Measurements from ENCODE around the gene ACP2. TPM values are rescaled to one million over a fixed set of nuclear protein-coding genes. Genes with fewer than 3 reads are reported as not detected.

Gene ACP2
- total and polyA plus RNA-seq, 10 of the 15 experiments (the other 5 are each of a cell fraction or from before 2014, with no cell fraction given): 0.98 to 11.7 (median 7.4) TPM

- TF ChIP-seq RELB (IDR thresholded peaks at IDR 0.05; ENCODE audit: low read depth): peak; percentile 93
- no peak for TF ChIP-seq NRF1 (conservative IDR thresholded peaks at IDR 0.05; ENCODE audit: low read depth, low read length)
- no peak for TF ChIP-seq ZZZ3 (IDR thresholded peaks at IDR 0.05; ENCODE audit: control insufficient read depth, insufficient read length, low read depth)
- TF ChIP-seq, protein P1, sequence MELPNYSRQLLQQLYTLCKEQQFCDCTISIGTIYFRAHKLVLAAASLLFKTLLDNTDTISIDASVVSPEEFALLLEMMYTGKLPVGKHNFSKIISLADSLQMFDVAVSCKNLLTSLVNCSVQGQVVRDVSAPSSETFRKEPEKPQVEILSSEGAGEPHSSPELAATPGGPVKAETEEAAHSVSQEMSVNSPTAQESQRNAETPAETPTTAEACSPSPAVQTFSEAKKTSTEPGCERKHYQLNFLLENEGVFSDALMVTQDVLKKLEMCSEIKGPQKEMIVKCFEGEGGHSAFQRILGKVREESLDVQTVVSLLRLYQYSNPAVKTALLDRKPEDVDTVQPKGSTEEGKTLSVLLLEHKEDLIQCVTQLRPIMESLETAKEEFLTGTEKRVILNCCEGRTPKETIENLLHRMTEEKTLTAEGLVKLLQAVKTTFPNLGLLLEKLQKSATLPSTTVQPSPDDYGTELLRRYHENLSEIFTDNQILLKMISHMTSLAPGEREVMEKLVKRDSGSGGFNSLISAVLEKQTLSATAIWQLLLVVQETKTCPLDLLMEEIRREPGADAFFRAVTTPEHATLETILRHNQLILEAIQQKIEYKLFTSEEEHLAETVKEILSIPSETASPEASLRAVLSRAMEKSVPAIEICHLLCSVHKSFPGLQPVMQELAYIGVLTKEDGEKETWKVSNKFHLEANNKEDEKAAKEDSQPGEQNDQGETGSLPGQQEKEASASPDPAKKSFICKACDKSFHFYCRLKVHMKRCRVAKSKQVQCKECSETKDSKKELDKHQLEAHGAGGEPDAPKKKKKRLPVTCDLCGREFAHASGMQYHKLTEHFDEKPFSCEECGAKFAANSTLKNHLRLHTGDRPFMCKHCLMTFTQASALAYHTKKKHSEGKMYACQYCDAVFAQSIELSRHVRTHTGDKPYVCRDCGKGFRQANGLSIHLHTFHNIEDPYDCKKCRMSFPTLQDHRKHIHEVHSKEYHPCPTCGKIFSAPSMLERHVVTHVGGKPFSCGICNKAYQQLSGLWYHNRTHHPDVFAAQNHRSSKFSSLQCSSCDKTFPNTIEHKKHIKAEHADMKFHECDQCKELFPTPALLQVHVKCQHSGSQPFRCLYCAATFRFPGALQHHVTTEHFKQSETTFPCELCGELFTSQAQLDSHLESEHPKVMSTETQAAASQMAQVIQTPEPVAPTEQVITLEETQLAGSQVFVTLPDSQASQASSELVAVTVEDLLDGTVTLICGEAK (IDR thresholded peaks at IDR 0.05; ENCODE audit: borderline replicate concordance): peak; percentile 99
- TF ChIP-seq, protein P2, sequence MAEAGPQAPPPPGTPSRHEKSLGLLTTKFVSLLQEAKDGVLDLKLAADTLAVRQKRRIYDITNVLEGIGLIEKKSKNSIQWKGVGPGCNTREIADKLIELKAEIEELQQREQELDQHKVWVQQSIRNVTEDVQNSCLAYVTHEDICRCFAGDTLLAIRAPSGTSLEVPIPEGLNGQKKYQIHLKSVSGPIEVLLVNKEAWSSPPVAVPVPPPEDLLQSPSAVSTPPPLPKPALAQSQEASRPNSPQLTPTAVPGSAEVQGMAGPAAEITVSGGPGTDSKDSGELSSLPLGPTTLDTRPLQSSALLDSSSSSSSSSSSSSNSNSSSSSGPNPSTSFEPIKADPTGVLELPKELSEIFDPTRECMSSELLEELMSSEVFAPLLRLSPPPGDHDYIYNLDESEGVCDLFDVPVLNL (IDR thresholded peaks at IDR 0.05; ENCODE audit: low read depth, low read length): no peak
Observed at GRCh38 chr11:47248664-47249377, at the start of gene ACP2 (continued).

All from GM12878 (cell line).